MCF 10A (cell line): ENCODE measurements around the gene FIBCD1. TPM values are rescaled to one million over a fixed set of nuclear protein-coding genes. Genes with fewer than 3 reads are reported as not detected.

Experiments
- BruUV-seq: library from RNA; stranded (reverse); fragments of 400-500 nt; replicated peaks from 2 replicates; lab custom pipeline; 2021; lab: Mats Ljungman, UMichigan
- CTCF ChIA-PET: fragments of 300-600 bp; sonication (Branson Sonifier 250); formaldehyde crosslinking; extraction: SDS; loops from one replicate; lab custom pipeline; 2021; ENCODE audit warnings: antibody characterized with exemption, inconsistent platforms; lab: Yijun Ruan, JAX
- POLR2A ChIA-PET: fragments of 300-600, 350-650 bp; sonication (Branson Sonifier 250); formaldehyde crosslinking; extraction: SDS; loops from one replicate; lab custom pipeline; 2020; ENCODE audit warnings: antibody characterized with exemption, inconsistent platforms; lab: Yijun Ruan, JAX
- DNase-seq: peaks from one replicate; pipeline ENCODE4 v3.0.0-alpha.2; 2018; ENCODE audit not compliant: unreplicated experiment
- H3K27ac Mint-ChIP-seq: one replicate; pipeline ENCODE4 v1.8.0; 2022; ENCODE audit warnings: mild to moderate bottlenecking, low read depth, mixed read lengths; ENCODE audit not compliant: unreplicated experiment
- H3K27me3 Mint-ChIP-seq: one replicate; pipeline ENCODE4 v1.8.0; 2022; ENCODE audit warnings: mixed read lengths; ENCODE audit not compliant: insufficient read depth, unreplicated experiment
- H3K36me3 Mint-ChIP-seq: one replicate; pipeline ENCODE4 v1.8.0; 2022; ENCODE audit warnings: mild to moderate bottlenecking, moderate library complexity, mixed read lengths; ENCODE audit not compliant: insufficient read depth, unreplicated experiment
- H3K4me1 Mint-ChIP-seq: one replicate; pipeline ENCODE4 v1.8.0; 2022; ENCODE audit warnings: mixed read lengths; ENCODE audit not compliant: insufficient read depth, unreplicated experiment
- H3K4me3 Mint-ChIP-seq: one replicate; pipeline ENCODE4 v1.8.0; 2022; ENCODE audit warnings: mild to moderate bottlenecking, moderate library complexity, mixed read lengths; ENCODE audit not compliant: unreplicated experiment
- H3K9me3 Mint-ChIP-seq: one replicate; pipeline ENCODE4 v1.8.0; 2022; ENCODE audit warnings: mixed read lengths; ENCODE audit not compliant: unreplicated experiment
- intact Hi-C: fragments of 100-400 bp; cut with micrococcal nuclease; formaldehyde crosslinking; loops from 2 replicates; pipeline ENCODE4 v1.14.1; 2022
- total RNA-seq: library from RNA; stranded (reverse); gene quantifications from 2 replicates; pipeline ENCODE4 v1.2.3, GENCODE V29; 2022
- TF ChIP-seq, protein P1 (sequence below): fragments of 200-600 bp; IDR thresholded peaks from one replicate; pipeline ENCODE4 v1.8.0; 2022; ENCODE audit warnings: antibody characterized with exemption, mild to moderate bottlenecking; ENCODE audit not compliant: unreplicated experiment

Gene FIBCD1
- total RNA-seq, 1 experiment from 2014 or later = 1.6 TPM

DNA sequence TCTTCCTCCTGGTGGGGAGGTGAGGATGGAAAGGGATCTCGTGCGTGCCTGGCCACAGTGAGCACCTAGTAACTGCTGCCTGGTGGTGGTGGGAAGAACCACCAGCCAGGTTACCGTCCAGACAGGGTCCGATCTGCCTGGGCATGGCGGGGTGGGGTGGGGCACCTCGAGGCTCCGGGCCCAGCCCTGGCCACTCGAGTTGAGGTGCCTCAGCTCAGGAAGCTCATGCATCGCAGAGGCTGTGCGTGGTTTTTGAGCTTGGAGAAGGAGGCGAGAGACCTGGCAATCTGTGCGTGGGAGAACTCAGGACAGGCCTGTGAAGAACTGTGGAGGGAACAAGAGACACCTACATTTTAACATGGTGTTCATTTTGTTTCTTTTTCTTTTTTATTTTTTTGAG lies 31.0 kb upstream of the FIBCD1 start:
- Mint-ChIP-seq H3K27me3 (peaks cover 37% of the 10 kb centered on the region), H3K4me1 (no peaks in the 10 kb centered on the region), H3K36me3 (no peaks in the 10 kb centered on the region), H3K9me3 (no peaks in the 10 kb centered on the region), H3K27ac (no peak overlapping the region), H3K4me3 (no peak overlapping the region)
- ChIA-PET CTCF (interaction anchor here (0.6 kb wide), 1 partner anchor 182 kb away, joined by 3 read pairs; no protein-coding TSS in a partner anchor), POLR2A (no interaction called here)
- DNase-seq = no peak
- TF ChIP-seq, protein P1, sequence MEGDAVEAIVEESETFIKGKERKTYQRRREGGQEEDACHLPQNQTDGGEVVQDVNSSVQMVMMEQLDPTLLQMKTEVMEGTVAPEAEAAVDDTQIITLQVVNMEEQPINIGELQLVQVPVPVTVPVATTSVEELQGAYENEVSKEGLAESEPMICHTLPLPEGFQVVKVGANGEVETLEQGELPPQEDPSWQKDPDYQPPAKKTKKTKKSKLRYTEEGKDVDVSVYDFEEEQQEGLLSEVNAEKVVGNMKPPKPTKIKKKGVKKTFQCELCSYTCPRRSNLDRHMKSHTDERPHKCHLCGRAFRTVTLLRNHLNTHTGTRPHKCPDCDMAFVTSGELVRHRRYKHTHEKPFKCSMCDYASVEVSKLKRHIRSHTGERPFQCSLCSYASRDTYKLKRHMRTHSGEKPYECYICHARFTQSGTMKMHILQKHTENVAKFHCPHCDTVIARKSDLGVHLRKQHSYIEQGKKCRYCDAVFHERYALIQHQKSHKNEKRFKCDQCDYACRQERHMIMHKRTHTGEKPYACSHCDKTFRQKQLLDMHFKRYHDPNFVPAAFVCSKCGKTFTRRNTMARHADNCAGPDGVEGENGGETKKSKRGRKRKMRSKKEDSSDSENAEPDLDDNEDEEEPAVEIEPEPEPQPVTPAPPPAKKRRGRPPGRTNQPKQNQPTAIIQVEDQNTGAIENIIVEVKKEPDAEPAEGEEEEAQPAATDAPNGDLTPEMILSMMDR = no peak
- intact Hi-C loops = no loop called here
- no TSS peak for BruUV-seq

DNA sequence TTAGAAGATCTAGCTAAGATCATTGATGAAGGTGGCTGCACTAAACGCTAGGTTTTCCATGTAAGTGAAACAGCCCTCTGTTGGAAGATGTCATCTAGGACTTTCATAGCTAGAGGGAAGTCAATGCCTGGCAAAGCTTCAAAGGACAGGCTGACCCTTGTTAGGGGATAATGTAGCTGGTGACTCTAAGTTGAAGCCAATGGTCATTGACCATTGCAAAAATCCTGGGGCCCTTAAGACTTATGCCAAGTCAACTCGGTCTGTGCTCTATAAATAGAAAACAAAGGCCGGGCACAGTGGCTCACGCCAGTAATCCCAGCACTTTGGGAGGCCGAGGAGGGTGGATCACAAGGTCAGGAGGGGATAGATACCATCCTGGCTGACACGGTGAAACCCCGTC lies 26.6 kb upstream of the FIBCD1 start:
- BruUV-seq = no TSS peak
- Mint-ChIP-seq H3K4me1 (peaks cover 24% of the 10 kb centered on the region), H3K27me3 (no peaks in the 10 kb centered on the region), H3K27ac (no peak overlapping the region), H3K4me3 (no peak overlapping the region), H3K36me3 (peaks cover 4% of the 10 kb centered on the region), H3K9me3 (no peaks in the 10 kb centered on the region)
- no peak for DNase-seq
- POLR2A ChIA-PET = no interaction called here
- intact Hi-C loops = no loop called here
- TF ChIP-seq, protein P1 = no peak
- CTCF ChIA-PET = interaction anchor here (0.5 to 1.1 kb wide), 3 partner anchors 9 to 881 kb away, joined by 3 to 5 read pairs (median 4); no protein-coding TSS in a partner anchor

DNA sequence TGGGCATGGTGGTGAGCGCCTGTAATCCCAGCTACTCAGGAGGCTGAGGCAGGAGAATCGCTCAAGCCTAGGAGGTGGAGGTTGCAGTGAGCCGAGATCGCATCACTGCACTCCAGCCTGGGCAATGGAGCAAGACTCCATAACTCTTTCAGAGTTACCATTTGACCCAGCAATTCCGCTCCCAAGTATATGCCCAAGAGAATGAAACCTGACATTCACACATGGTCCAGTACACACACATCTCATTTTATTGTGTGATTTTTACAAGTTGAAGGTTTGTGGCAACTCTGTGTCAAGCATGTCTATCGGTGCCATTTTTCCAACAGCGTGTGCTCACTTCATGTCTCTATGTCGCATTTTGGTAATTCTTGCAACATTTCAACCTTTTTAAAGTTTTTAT lies 24.9 kb upstream of the FIBCD1 start:
- no peak overlapping the region for H3K27ac Mint-ChIP-seq
- ChIA-PET CTCF (interaction anchor here (1.0 kb wide), 1 partner anchor 37 kb away, joined by 3 read pairs; no protein-coding TSS in a partner anchor), POLR2A (interaction anchor here (0.7 kb wide), 1 partner anchor 1669 kb away, joined by 5 read pairs; no protein-coding TSS in a partner anchor)
- peaks cover 24% of the 10 kb centered on the region for H3K4me1 Mint-ChIP-seq
- no peaks in the 10 kb centered on the region for H3K27me3 Mint-ChIP-seq
- TF ChIP-seq, protein P1 = no peak
- BruUV-seq = no TSS peak
- intact Hi-C loops = loop anchor here (2.0 kb wide), 1 partner anchor 17 kb away; no protein-coding TSS in a partner anchor
- no peak overlapping the region for H3K4me3 Mint-ChIP-seq
- H3K36me3 Mint-ChIP-seq = peaks cover 6% of the 10 kb centered on the region
- H3K9me3 Mint-ChIP-seq = peaks cover 3% of the 10 kb centered on the region
- no peak for DNase-seq

DNA sequence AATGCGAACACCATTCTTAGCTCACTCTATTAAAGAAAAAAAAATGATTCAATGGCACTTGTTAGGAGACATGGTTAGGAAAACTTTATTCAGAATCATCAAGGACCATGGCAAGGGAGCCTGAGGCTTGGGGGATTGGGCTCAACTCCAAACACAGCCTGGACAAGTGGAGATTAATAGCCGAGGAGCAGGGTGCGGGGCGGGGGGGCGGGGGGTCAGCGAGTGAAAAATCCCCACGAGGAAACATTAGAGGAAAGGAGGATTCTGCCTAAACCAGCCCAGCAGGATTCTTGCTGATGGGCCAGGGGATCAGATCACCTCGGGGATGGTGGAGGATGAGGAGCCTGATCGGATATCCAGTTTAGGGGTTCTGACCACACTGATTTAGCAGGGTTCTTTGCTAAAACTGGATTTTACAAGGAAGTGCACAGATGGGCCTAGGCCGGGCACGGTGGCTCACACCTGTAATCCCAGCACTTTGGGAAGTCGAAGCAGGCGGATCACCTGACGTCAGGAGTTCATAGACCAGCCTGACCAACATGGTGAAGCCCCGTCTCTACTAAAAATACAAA lies 24.4 kb upstream of the FIBCD1 start:
- ChIA-PET CTCF (interaction anchor here (1.0 kb wide), 1 partner anchor 36 kb away, joined by 3 read pairs; no protein-coding TSS in a partner anchor), POLR2A (interaction anchor here (1.1 to 1.4 kb wide), 4 partner anchors 14 to 270 kb away, joined by 3 to 4 read pairs (median 4); partner anchors contain the start of gene EXOSC2)
- no peak for DNase-seq
- Mint-ChIP-seq H3K27me3 (no peaks in the 10 kb centered on the region), H3K36me3 (peaks cover 6% of the 10 kb centered on the region), H3K4me3 (no peak overlapping the region), H3K4me1 (peaks cover 24% of the 10 kb centered on the region), H3K27ac (peak overlapping the region; percentile 88), H3K9me3 (peaks cover 8% of the 10 kb centered on the region)
- BruUV-seq = no TSS peak
- intact Hi-C loops = loop anchor here (2.0 kb wide), 1 partner anchor 17 kb away; no protein-coding TSS in a partner anchor
- TF ChIP-seq, protein P1 = no peak
